Psoas muscle (tissue), 8 donors: ENCODE measurements around the gene GYG1. TPM values are rescaled to one million over a fixed set of nuclear protein-coding genes. Genes with fewer than 3 reads are reported as not detected.

Experiments used
- ATAC-seq, 4 donors: fragments of 200-7000 bp; cut with Tn5 transposase; one replicate each; pipeline ENCODE4 v1.9.1; 2020; ENCODE audit warnings: moderate library complexity in 3 of 4, mild to moderate bottlenecking in 2 of 4
- DNase-seq, 2 donors: peaks; one replicate each; pipeline ENCODE4 v3.0.0-alpha.2; 2020
- H3K27ac ChIP-seq: fragments of 200-600 bp; one replicate; pipeline ENCODE4 v1.8.0; 2022
- H3K27me3 ChIP-seq, 3 donors: fragments of 200-600 bp in 1 of 3; one replicate each; pipeline versions ENCODE4 v1.6.1 to v1.8.0; 2013 to 2022; ENCODE audit warnings: low read length in 2 of 3, mild to moderate bottlenecking in 2 of 3, moderate library complexity in 1 of 3; ENCODE audit not compliant: insufficient read depth in 3 of 3
- H3K36me3 ChIP-seq, 2 donors: fragments of 200-600 bp in 1 of 2; one replicate each; pipeline versions ENCODE4 v1.6.1 to v1.8.0; 2013 to 2022; ENCODE audit warnings: low read depth in 1 of 2, mild to moderate bottlenecking in 1 of 2, moderate library complexity in 1 of 2; ENCODE audit not compliant: insufficient read depth in 1 of 2
- H3K4me1 ChIP-seq: fragments of 200-600 bp; one replicate; pipeline ENCODE4 v1.8.0; 2022
- H3K4me3 ChIP-seq: fragments of 200-600 bp; one replicate; pipeline ENCODE4 v1.8.0; 2022; ENCODE audit warnings: mild to moderate bottlenecking
- H3K9me3 ChIP-seq: fragments of 200-600 bp; one replicate; pipeline ENCODE4 v1.8.0; 2022
- WGBS, 3 donors: extraction: QIAGEN DNeasy Blood & Tissue Kit; methylation state at CpG; one replicate each; pipeline versions ENCODE4 v1.1.6 to v1.1.7; 2013; 5-methylcytosine and 5-hydroxymethylcytosine counted together
- intact Hi-C, 2 donors: fragments of 100-400 bp; cut with DNase I; formaldehyde crosslinking; loops; one replicate each; pipeline versions ENCODE4 v1.11.0 to v1.14.2; 2022
- polyA plus RNA-seq, 3 donors: library from polyadenylated mRNA; stranded (reverse); fragments of 200-250 nt; gene quantifications; one replicate each; pipeline ENCODE4 v1.2.3, GENCODE V29; 2013
- total RNA-seq, 4 donors: library from RNA; stranded (reverse); fragmentation: NEBNext Ultra II Directional in 2 of 4; extraction: Animal tissue kit (Norgen Biotek cat#: 25700) in 2 of 4; gene quantifications; one replicate each; pipeline versions ENCODE4 v1.2.1 to v1.2.4, GENCODE V29; 2021 to 2023
- TF ChIP-seq, protein P1 (sequence below): fragments of 200-600 bp; IDR thresholded peaks from one replicate; pipeline ENCODE4 v1.8.0; 2022; ENCODE audit warnings: antibody characterized with exemption
- donor health status: healthy with polysubstance abuse.
- donor health status: DM: no; HTN: no; CAD: no; lungs with moderate emphysema.
- donor health status: Bipolar disorder and iron deficiency.
- donor health status: healthy.
- donor health status: DM: yes; HTN: yes; CAD: no.
- donor health status: DM: no; HTN: no; CAD: no.
- donor health status: DM: no; HTN: no; CAD: no.
- donor health status: DM: yes; HTN: yes; CAD: no.

GYG1 gene
- total and polyA plus RNA-seq, 7 donors, result 164 to 550 (median 338) TPM

DNA sequence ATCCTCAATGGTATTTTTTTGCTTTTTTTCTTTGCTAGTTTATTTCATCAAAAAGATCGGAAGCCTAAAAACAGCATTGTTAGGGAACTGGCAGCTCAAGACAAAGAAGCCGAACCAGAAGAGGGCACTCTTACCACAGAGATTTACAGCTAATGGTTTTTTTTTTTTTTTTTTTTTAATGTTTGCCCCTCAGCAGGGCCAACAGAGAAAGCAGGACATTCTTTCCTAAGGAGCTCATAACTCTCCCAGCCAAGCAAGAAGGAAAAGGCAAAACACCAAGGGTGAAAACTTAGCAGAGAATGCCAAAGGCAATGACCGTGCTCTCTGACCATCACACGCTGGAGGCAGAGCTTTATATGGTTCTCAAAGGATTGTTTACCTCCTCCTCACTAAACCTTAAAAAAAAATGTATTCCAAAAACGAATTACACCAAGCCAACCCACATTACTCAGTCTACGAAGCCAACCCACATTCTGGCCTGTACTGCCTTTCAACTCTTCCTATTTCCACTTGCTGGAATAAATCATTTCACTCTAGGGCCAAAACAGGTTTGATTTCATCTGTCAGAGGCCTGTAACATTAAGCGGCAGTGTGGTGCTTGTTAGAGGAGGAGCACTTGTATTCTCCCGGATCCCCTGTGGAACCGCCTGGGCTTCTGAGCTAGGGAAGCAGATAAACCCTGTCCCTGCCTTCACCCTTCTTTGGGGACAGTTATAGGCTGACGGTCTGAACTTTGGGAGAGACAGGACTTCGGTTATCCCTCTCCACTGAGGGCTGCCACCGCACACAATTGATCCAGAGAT lies 35.6 kb upstream of the GYG1 start:
- H3K9me3 ChIP-seq, result no peaks in the 10 kb centered on the region
- H3K4me1 ChIP-seq, result peaks cover 7% of the 10 kb centered on the region
- peak overlapping the region; percentile 86 for H3K27ac ChIP-seq
- H3K36me3 ChIP-seq, result no peaks in the 10 kb centered on the region
- 16 to 34% (median 22%) methylated on average over 12 of the region's 12 CpGs for WGBS, 3 donors
- DNase-seq (peak; percentile 19 to 56), ATAC-seq (peak; percentile 71 to 90 (median 81))
- TF ChIP-seq, protein P1, sequence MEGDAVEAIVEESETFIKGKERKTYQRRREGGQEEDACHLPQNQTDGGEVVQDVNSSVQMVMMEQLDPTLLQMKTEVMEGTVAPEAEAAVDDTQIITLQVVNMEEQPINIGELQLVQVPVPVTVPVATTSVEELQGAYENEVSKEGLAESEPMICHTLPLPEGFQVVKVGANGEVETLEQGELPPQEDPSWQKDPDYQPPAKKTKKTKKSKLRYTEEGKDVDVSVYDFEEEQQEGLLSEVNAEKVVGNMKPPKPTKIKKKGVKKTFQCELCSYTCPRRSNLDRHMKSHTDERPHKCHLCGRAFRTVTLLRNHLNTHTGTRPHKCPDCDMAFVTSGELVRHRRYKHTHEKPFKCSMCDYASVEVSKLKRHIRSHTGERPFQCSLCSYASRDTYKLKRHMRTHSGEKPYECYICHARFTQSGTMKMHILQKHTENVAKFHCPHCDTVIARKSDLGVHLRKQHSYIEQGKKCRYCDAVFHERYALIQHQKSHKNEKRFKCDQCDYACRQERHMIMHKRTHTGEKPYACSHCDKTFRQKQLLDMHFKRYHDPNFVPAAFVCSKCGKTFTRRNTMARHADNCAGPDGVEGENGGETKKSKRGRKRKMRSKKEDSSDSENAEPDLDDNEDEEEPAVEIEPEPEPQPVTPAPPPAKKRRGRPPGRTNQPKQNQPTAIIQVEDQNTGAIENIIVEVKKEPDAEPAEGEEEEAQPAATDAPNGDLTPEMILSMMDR, result peak; percentile 61
- intact Hi-C loops, result loop anchor here (1.0 to 10.0 kb wide), 6 partner anchors 37 to 519 kb away; partner anchors contain the start of genes HPS3 (in 1 of the 2) and TM4SF4 (in 1 of the 2)
- peak overlapping the region; percentile 36 for H3K4me3 ChIP-seq
- no peaks in the 10 kb centered on the region for H3K27me3 ChIP-seq

DNA sequence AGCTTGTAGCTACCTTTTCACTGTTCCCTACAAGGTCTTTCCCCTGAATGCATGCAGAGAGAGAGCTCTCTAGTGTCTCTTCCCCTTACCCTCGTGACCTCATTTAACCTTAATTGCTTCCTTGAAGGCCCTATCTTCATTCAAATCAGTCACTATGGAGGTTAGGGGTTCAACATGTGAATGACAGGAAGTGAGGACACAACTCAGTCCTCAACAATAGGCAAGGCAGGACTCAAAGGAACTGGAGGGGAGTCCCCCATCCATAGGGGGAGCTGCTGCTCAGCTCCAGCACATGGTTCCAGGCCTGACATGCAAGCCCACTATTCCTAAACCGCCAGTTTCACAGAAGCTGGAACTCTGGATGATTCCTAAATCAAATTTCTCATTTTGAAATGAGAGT lies 33.8 kb upstream of the GYG1 start:
- WGBS, 3 donors, result 79 to 83% (median 81%) methylated on average over 2 of the region's 2 CpGs
- Histone ChIP-seq H3K36me3 (no peaks in the 10 kb centered on the region), H3K4me1 (peaks cover 14% of the 10 kb centered on the region), H3K27me3 (no peaks in the 10 kb centered on the region), H3K9me3 (no peaks in the 10 kb centered on the region), H3K4me3 (no peak overlapping the region), H3K27ac (no peak overlapping the region)
- intact Hi-C loops, result loop anchor here (5.0 to 10.0 kb wide), 5 partner anchors 55 to 517 kb away; partner anchors contain the start of genes HPS3 (in 1 of the 2) and TM4SF4 (in 1 of the 2)
- DNase-seq (no peak), ATAC-seq (peak; percentile 31 to 70 (median 56))
- TF ChIP-seq, protein P1, result peak; percentile 48

DNA sequence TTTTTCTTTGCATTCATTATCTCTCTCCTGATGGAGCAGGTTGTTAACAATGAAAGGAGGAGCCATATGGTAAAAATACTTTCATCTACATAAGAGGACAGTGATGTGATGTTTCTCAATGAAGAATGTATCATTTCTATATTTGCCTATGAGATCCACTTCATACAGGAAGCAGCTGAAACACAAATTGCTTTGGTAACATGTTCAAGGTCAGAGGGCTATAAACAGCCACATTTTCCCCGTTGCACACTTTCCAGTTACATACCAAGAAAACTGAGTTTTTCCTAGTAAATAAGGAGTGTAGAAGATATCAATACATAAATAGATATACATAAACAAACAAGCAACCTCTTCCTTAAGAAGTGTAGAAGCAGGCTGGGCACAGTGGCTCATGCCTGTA lies 32.6 kb upstream of the GYG1 start:
- H3K27me3 ChIP-seq, result no peaks in the 10 kb centered on the region
- DNase-seq, result no peak
- no peaks in the 10 kb centered on the region for H3K9me3 ChIP-seq
- no peaks in the 10 kb centered on the region for H3K36me3 ChIP-seq
- no peak overlapping the region for H3K27ac ChIP-seq
- H3K4me1 ChIP-seq, result peaks cover 14% of the 10 kb centered on the region
- TF ChIP-seq, protein P1, result no peak
- intact Hi-C loops, result loop anchor here (5.0 to 10.0 kb wide), 5 partner anchors 54 to 516 kb away; partner anchors contain the start of genes HPS3 (in 1 of the 2) and TM4SF4 (in 1 of the 2)
- H3K4me3 ChIP-seq, result no peak overlapping the region
- WGBS, 3 donors, result 33 to 46% (median 44%) methylated on average over 1 of the region's 1 CpG
- ATAC-seq, result no peak

DNA sequence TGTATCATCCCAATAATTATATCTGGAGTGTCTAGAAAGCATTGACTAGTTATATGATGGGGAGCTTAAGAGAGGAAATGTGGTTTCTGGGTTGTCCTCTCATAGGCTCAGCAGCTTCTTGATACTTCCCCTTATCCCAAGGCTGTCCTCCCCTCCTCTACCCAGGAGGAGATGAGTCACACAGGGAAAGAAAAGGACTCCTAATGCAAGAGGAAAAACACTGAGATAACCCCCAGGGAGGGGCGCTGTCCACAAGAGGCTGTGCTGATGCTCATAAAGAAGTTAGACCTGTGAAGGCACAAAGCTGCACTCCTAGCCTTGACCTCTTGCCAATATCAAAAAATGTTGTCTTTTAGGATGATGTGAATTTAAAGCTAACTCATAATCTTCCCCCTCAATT lies 28.8 kb upstream of the GYG1 start:
- no peaks in the 10 kb centered on the region for H3K9me3 ChIP-seq
- TF ChIP-seq, protein P1, result no peak
- ATAC-seq, result peak; percentile 63 to 79 (median 76)
- no peaks in the 10 kb centered on the region for H3K36me3 ChIP-seq
- H3K4me1 ChIP-seq, result peaks cover 7% of the 10 kb centered on the region
- intact Hi-C loops, result no loop called here
- no peak overlapping the region for H3K27ac ChIP-seq
- DNase-seq, result peak in 1 of 2 donors; percentile 25
- 57 to 81% (median 74%) methylated on average over 1 of the region's 1 CpG for WGBS, 3 donors
- no peaks in the 10 kb centered on the region for H3K27me3 ChIP-seq
- H3K4me3 ChIP-seq, result no peak overlapping the region
